COLO668 (cell line): ENCODE data around the gene PPP1R13B.

ENCODE experiments used
- DNase-seq: peaks from one replicate; lab custom pipeline; 2025; ENCODE audit not compliant: unreplicated experiment; lab: John Stamatoyannopoulos, UW

PPP1R13B gene

GRCh38 chr14:103880348-103881267, 33.2 kb upstream of the PPP1R13B start:
- peak; percentile 69 for DNase-seq

GRCh38 chr14:103879570-103880347, 32.4 kb upstream of the PPP1R13B start:
- DNase-seq, result peak; percentile 88

GRCh38 chr14:103879118-103879569, 31.8 kb upstream of the PPP1R13B start:
- no peak for DNase-seq

- DNase-seq, result no peak
Measured at GRCh38 chr14:103878180-103878579, 30.8 kb upstream of the PPP1R13B start.

- no peak for DNase-seq
Measured at GRCh38 chr14:103875010-103875409, 27.6 kb upstream of the PPP1R13B start.

- DNase-seq, result no peak
Measured at GRCh38 chr14:103872481-103873113, 25.2 kb upstream of the PPP1R13B start.

GRCh38 chr14:103871596-103872480, 24.5 kb upstream of the PPP1R13B start:
- DNase-seq, result peak; percentile 62

- no peak for DNase-seq
Measured at GRCh38 chr14:103870891-103871595, 23.7 kb upstream of the PPP1R13B start.

- DNase-seq, result no peak
Measured at GRCh38 chr14:103870144-103870876, 22.9 kb upstream of the PPP1R13B start.

- no peak for DNase-seq
Measured at GRCh38 chr14:103869406-103870143, 22.2 kb upstream of the PPP1R13B start.

GRCh38 chr14:103868242-103868897, 21.0 kb upstream of the PPP1R13B start:
- DNase-seq, result no peak

- peak; percentile 48 for DNase-seq
Measured at GRCh38 chr14:103867523-103867953, 20.2 kb upstream of the PPP1R13B start.

- no peak for DNase-seq
Measured at GRCh38 chr14:103867020-103867419, 19.6 kb upstream of the PPP1R13B start.

GRCh38 chr14:103863245-103863644, 15.9 kb upstream of the PPP1R13B start:
- DNase-seq, result no peak

- DNase-seq, result no peak
Measured at GRCh38 chr14:103862393-103862782, 15.0 kb upstream of the PPP1R13B start.

- no peak for DNase-seq
Measured at GRCh38 chr14:103861413-103862392, 14.3 kb upstream of the PPP1R13B start.
